PC-3 (cell line): ENCODE data around the gene APOA1. TPM values are rescaled to one million over a fixed set of nuclear protein-coding genes. Genes with fewer than 3 reads are reported as not detected.

ENCODE experiments used
- ATAC-seq: fragments of 200-7000 bp; cut with Tn5 transposase; 2 replicates; pipeline ENCODE4 v1.9.1; 2020; ENCODE audit warnings: mild to moderate bottlenecking, moderate library complexity
- BruUV-seq: library from RNA; stranded (reverse); fragments of 400-500 nt; replicated peaks from 2 replicates; lab custom pipeline; 2021; lab: Mats Ljungman, UMichigan
- CTCF ChIA-PET: fragments of 300-600 bp; sonication (Branson Sonifier 250); formaldehyde crosslinking; loops from one replicate; lab custom pipeline; 2022; ENCODE audit warnings: antibody characterized with exemption; lab: Charles Lee
- POLR2A ChIA-PET: fragments of 300-600 bp; sonication (Branson Sonifier 250); formaldehyde crosslinking; loops from one replicate; lab custom pipeline; 2022; ENCODE audit warnings: antibody characterized with exemption; ENCODE audit not compliant: unreplicated experiment; lab: Charles Lee
- DNase-seq: peaks from one replicate; pipeline ENCODE4 v3.0.0-alpha.2; 2015
- H2AFZ ChIP-seq: fragments of 300-600 bp; sonication (generic); 2 replicates; pipeline ENCODE4 v1.6.0; 2016; ENCODE audit warnings: antibody characterized with exemption, low read length
- H3F3A ChIP-seq: fragments of 300-600 bp; sonication (generic); one replicate; pipeline ENCODE4 v1.6.0; 2017; ENCODE audit warnings: antibody characterized with exemption, low read length, control low read depth, mild to moderate bottlenecking; ENCODE audit not compliant: unreplicated experiment
- H3K27ac ChIP-seq: fragments of 300-600 bp; sonication (generic); 2 replicates; pipeline ENCODE4 v1.5.1; 2016; ENCODE audit warnings: mild to moderate bottlenecking, low read length
- H3K27me3 ChIP-seq: fragments of 300-600 bp; sonication (generic); 2 replicates; pipeline ENCODE4 v1.6.1; 2016; ENCODE audit warnings: low read length, mixed read lengths
- H3K36me3 ChIP-seq: fragments of 300-600 bp; sonication (generic); 2 replicates; pipeline ENCODE4 v1.6.1; 2016; ENCODE audit warnings: low read depth, mixed run types, low read length, mixed read lengths
- H3K4me1 ChIP-seq: fragments of 300-600 bp; sonication (generic); 2 replicates; pipeline ENCODE4 v1.5.1; 2016; ENCODE audit warnings: low read length; ENCODE audit not compliant: insufficient read depth
- H3K4me2 ChIP-seq: fragments of 300-600 bp; sonication (generic); 2 replicates; pipeline ENCODE4 v1.6.0; 2016; ENCODE audit warnings: low read length
- H3K4me3 ChIP-seq: fragments of 300-600 bp; sonication (generic); 2 replicates; pipeline ENCODE4 v1.5.1; 2016; ENCODE audit warnings: mild to moderate bottlenecking, low read length, mixed read lengths
- H3K79me2 ChIP-seq: fragments of 300-600 bp; sonication (generic); 2 replicates; pipeline ENCODE4 v1.6.1; 2017; ENCODE audit warnings: low read length, mixed read lengths
- H3K9ac ChIP-seq: fragments of 300-600 bp; sonication (generic); 2 replicates; pipeline ENCODE4 v1.6.0; 2016; ENCODE audit warnings: mild to moderate bottlenecking, low read length
- H3K9me2 ChIP-seq: fragments of 300-600 bp; sonication (generic); replicated peaks from 2 replicates; pipeline ENCODE4 v1.6.1; 2016; ENCODE audit warnings: mixed run types, low read length, mixed read lengths
- H3K9me3 ChIP-seq: fragments of 300-600 bp; sonication (generic); 2 replicates; pipeline ENCODE4 v1.6.1; 2016; ENCODE audit warnings: low read length, mixed read lengths
- H4K20me1 ChIP-seq: fragments of 300-600 bp; sonication (generic); 2 replicates; pipeline ENCODE4 v1.6.1; 2016; ENCODE audit warnings: low read length, mixed read lengths
- CTCF ChIP-seq: fragments of 300-600 bp; sonication (generic); conservative IDR thresholded peaks from 2 replicates; pipeline ENCODE4 v1.5.1; 2017; ENCODE audit warnings: antibody characterized with exemption, low read depth, mild to moderate bottlenecking, low read length
- EZH2 ChIP-seq: fragments of 300-600 bp; sonication (generic); IDR thresholded peaks from one replicate; pipeline ENCODE4 v1.6.1; 2017; ENCODE audit warnings: antibody characterized with exemption, mild to moderate bottlenecking, low read length; ENCODE audit not compliant: unreplicated experiment
- EZH2phosphoT487 ChIP-seq: fragments of 300-600 bp; sonication (generic); IDR thresholded peaks from 2 replicates; pipeline ENCODE4 v1.6.1; 2018; ENCODE audit warnings: mild to moderate bottlenecking, antibody characterized with exemption, low read length, borderline replicate concordance
- intact Hi-C: fragments of 100-400 bp; cut with micrococcal nuclease; formaldehyde crosslinking; loops from 2 replicates; pipeline ENCODE4 v1.9.0; 2023
- total RNA-seq: library from RNA; depleted of rRNA; stranded (reverse); fragments of >200 nt; gene quantifications from 2 replicates; pipeline ENCODE4 v1.2.3, GENCODE V29; 2014

The APOA1 gene
- total RNA-seq, 1 experiment from 2014 or later: 0.33 TPM

GRCh38 chr11:116796548-116796947 is 40.9 kb downstream of the APOA1 start:
- H4K20me1 ChIP-seq: no peaks in the 10 kb centered on the region
- ATAC-seq (no peak), DNase-seq (no peak)
- no peak overlapping the region for H2AFZ ChIP-seq
- no peak overlapping the region for H3K4me3 ChIP-seq
- H3K36me3 ChIP-seq: no peaks in the 10 kb centered on the region
- no TSS peak for BruUV-seq
- H3K9ac ChIP-seq: no peak overlapping the region
- no peaks in the 10 kb centered on the region for H3K27me3 ChIP-seq
- no peaks in the 10 kb centered on the region for H3K9me3 ChIP-seq
- no peak for TF ChIP-seq EZH2
- no peak for TF ChIP-seq CTCF
- TF ChIP-seq EZH2phosphoT487: no peak
- H3K4me1 ChIP-seq: peaks cover 19% of the 10 kb centered on the region
- H3F3A ChIP-seq: no peaks in the 10 kb centered on the region
- intact Hi-C loops: no loop called here
- H3K27ac ChIP-seq: no peak overlapping the region
- no peaks in the 10 kb centered on the region for H3K9me2 ChIP-seq
- POLR2A ChIA-PET: no interaction called here
- no peak overlapping the region for H3K4me2 ChIP-seq
- CTCF ChIA-PET: no interaction called here
- no peaks in the 10 kb centered on the region for H3K79me2 ChIP-seq

- no peaks in the 10 kb centered on the region for H4K20me1 ChIP-seq
- H3K9me2 ChIP-seq: no peaks in the 10 kb centered on the region
- no TSS peak for BruUV-seq
- no peaks in the 10 kb centered on the region for H3K9me3 ChIP-seq
- intact Hi-C loops: loop anchor here (5.0 kb wide), 2 partner anchors 57 to 312 kb away; no protein-coding TSS in a partner anchor
- H3K4me2 ChIP-seq: no peak overlapping the region
- no peaks in the 10 kb centered on the region for H3K79me2 ChIP-seq
- peaks cover 19% of the 10 kb centered on the region for H3K4me1 ChIP-seq
- ChIA-PET CTCF (no interaction called here), POLR2A (no interaction called here)
- DNase-seq: no peak
- H3K27me3 ChIP-seq: no peaks in the 10 kb centered on the region
- H3F3A ChIP-seq: no peaks in the 10 kb centered on the region
- H3K27ac ChIP-seq: no peak overlapping the region
- TF ChIP-seq EZH2phosphoT487 (no peak), CTCF (no peak), EZH2 (no peak)
- ATAC-seq: no peak
- no peak overlapping the region for H3K4me3 ChIP-seq
- no peaks in the 10 kb centered on the region for H3K36me3 ChIP-seq
- H3K9ac ChIP-seq: no peak overlapping the region
- H2AFZ ChIP-seq: no peak overlapping the region
Measured at GRCh38 chr11:116794851-116795250, 42.6 kb downstream of the APOA1 start.

GRCh38 chr11:116793772-116794097 is 43.7 kb downstream of the APOA1 start:
- Histone ChIP-seq H3K27me3 (no peaks in the 10 kb centered on the region), H3K9me3 (no peaks in the 10 kb centered on the region), H2AFZ (no peak overlapping the region), H3K4me3 (no peak overlapping the region), H3K9me2 (no peaks in the 10 kb centered on the region), H3F3A (no peaks in the 10 kb centered on the region), H3K9ac (no peak overlapping the region), H4K20me1 (no peaks in the 10 kb centered on the region), H3K4me1 (peaks cover 19% of the 10 kb centered on the region), H3K27ac (no peak overlapping the region), H3K79me2 (no peaks in the 10 kb centered on the region), H3K36me3 (no peaks in the 10 kb centered on the region), H3K4me2 (no peak overlapping the region)
- ChIA-PET CTCF (interaction anchor here (0.9 kb wide), 1 partner anchor 42 kb away, joined by 4 read pairs; no protein-coding TSS in a partner anchor), POLR2A (no interaction called here)
- intact Hi-C loops: loop anchor here (5.0 kb wide), 2 partner anchors 59 to 314 kb away; no protein-coding TSS in a partner anchor
- DNase-seq (peak; percentile 17), ATAC-seq (no peak)
- no TSS peak for BruUV-seq
- TF ChIP-seq EZH2phosphoT487 (no peak), CTCF (no peak), EZH2 (no peak)
